PC-9 (cell line): ENCODE measurements around the gene PHYKPL.

Experiments
- EZH2 ChIP-seq: fragments of 200-600 bp; sonication (generic); IDR thresholded peaks from 2 replicates; pipeline ENCODE4 v1.8.0; 2017; ENCODE audit warnings: antibody characterized with exemption, low read depth
- TF ChIP-seq, protein P1 (sequence below): fragments of 200-600 bp; sonication (generic); conservative IDR thresholded peaks from 2 replicates; pipeline ENCODE4 v1.6.1; 2017; ENCODE audit warnings: mixed run types, antibody characterized with exemption, mild to moderate bottlenecking, moderate library complexity

DNA sequence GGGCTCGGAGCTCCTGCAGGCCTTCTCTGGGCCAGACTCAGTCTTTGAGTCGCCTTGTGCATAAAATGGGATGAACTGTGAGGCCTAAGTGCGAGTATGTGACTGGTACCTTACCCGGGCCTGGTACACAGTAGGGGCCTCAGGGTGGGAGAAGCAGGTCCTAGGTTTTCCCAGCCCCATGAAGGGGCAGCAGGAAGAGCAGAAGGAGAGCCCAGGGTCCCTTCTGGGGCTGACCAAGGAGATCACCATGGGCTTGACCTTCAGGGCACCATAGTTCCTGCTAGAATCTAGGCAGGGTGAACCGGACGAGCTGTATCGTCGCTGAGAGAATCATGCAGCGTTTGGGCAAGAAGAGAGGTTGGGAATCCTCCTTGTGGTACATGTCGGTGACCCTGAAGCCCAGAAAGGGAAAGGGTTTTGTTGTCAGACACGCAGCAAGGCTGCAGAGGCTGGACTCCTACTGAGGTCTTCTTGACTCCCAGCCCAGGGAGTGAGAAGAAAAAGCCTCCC is 373 bp upstream of the PHYKPL start:
- TF ChIP-seq, protein P1, sequence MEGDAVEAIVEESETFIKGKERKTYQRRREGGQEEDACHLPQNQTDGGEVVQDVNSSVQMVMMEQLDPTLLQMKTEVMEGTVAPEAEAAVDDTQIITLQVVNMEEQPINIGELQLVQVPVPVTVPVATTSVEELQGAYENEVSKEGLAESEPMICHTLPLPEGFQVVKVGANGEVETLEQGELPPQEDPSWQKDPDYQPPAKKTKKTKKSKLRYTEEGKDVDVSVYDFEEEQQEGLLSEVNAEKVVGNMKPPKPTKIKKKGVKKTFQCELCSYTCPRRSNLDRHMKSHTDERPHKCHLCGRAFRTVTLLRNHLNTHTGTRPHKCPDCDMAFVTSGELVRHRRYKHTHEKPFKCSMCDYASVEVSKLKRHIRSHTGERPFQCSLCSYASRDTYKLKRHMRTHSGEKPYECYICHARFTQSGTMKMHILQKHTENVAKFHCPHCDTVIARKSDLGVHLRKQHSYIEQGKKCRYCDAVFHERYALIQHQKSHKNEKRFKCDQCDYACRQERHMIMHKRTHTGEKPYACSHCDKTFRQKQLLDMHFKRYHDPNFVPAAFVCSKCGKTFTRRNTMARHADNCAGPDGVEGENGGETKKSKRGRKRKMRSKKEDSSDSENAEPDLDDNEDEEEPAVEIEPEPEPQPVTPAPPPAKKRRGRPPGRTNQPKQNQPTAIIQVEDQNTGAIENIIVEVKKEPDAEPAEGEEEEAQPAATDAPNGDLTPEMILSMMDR = no peak
- no peak for TF ChIP-seq EZH2
